ENCODE measurements around the gene NEO1. TPM values are rescaled to one million over a fixed set of nuclear protein-coding genes. Genes with fewer than 3 reads are reported as not detected.

Gene NEO1, protein sequence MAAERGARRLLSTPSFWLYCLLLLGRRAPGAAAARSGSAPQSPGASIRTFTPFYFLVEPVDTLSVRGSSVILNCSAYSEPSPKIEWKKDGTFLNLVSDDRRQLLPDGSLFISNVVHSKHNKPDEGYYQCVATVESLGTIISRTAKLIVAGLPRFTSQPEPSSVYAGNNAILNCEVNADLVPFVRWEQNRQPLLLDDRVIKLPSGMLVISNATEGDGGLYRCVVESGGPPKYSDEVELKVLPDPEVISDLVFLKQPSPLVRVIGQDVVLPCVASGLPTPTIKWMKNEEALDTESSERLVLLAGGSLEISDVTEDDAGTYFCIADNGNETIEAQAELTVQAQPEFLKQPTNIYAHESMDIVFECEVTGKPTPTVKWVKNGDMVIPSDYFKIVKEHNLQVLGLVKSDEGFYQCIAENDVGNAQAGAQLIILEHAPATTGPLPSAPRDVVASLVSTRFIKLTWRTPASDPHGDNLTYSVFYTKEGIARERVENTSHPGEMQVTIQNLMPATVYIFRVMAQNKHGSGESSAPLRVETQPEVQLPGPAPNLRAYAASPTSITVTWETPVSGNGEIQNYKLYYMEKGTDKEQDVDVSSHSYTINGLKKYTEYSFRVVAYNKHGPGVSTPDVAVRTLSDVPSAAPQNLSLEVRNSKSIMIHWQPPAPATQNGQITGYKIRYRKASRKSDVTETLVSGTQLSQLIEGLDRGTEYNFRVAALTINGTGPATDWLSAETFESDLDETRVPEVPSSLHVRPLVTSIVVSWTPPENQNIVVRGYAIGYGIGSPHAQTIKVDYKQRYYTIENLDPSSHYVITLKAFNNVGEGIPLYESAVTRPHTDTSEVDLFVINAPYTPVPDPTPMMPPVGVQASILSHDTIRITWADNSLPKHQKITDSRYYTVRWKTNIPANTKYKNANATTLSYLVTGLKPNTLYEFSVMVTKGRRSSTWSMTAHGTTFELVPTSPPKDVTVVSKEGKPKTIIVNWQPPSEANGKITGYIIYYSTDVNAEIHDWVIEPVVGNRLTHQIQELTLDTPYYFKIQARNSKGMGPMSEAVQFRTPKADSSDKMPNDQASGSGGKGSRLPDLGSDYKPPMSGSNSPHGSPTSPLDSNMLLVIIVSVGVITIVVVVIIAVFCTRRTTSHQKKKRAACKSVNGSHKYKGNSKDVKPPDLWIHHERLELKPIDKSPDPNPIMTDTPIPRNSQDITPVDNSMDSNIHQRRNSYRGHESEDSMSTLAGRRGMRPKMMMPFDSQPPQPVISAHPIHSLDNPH (N-terminal part only)
- total RNA-seq: 2.2 and 44.6 TPM in 2 replicates

- DNase-seq (ENCODE audit: low read depth in 2 of 2): peak; percentile 42 to 64
Measured at GRCh38 chr15:73051807-73052652, at the start of gene NEO1. Gene NEO1, plus strand, starts transcription at chr15:73052463. Its CDS starts 213 bp downstream, at chr15:73052676.

DNA sequence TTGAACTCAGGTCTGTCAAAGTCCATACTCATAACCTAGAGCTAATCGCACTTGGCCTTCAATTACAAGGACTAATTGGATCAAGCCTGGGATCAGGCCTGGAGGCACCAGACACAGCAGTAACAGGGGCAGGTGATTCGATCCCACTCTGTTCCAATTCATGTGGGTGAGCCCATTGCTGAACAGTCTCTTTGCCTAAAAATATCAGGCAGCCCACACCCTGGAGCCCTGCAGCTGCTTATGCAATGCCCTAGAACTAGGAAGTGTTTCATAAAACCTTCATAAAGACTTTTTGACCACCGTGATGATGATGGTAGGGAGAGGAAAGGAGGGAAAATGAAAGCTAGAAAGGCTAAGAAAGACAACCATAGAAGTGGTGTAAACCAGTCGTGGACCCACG lies 47.8 kb upstream of the NEO1 start:
- DNase-seq (ENCODE audit: low read depth in 2 of 2): no peak

DNA sequence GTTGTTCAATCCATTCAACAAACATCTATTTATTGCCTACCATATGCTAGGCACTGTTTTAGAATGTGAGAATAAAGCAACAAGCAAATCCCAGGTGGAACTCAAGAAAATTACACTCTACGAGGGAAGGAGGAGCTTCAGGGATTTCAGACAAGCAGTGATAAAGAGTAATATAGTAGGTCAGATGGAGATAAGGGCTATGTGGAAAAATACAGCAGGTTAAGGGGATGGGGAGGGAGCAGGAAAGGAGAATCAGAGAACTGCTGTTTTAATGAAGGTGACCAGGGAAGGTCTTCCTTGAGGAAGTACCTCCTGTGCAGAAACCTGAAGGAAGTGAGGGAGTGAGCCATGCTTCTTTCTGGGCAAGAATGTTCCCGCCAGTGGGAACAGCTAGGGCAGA lies 47.2 kb upstream of the NEO1 start:
- DNase-seq (ENCODE audit: low read depth in 2 of 2): no peak

GRCh38 chr15:73005446-73005845 lies 46.8 kb upstream of the NEO1 start:
- DNase-seq (ENCODE audit: low read depth in 2 of 2): no peak

GRCh38 chr15:73006523-73006922 lies 45.7 kb upstream of the NEO1 start:
- no peak for DNase-seq (ENCODE audit: low read depth in 2 of 2)

- DNase-seq (ENCODE audit: low read depth in 2 of 2): no peak
Measured at GRCh38 chr15:73009066-73010056, 42.9 kb upstream of the NEO1 start.

GRCh38 chr15:73010154-73011152 lies 41.8 kb upstream of the NEO1 start:
- DNase-seq (ENCODE audit: low read depth in 2 of 2): no peak

GRCh38 chr15:73014904-73015303 lies 37.4 kb upstream of the NEO1 start:
- no peak for DNase-seq (ENCODE audit: low read depth in 2 of 2)

DNA sequence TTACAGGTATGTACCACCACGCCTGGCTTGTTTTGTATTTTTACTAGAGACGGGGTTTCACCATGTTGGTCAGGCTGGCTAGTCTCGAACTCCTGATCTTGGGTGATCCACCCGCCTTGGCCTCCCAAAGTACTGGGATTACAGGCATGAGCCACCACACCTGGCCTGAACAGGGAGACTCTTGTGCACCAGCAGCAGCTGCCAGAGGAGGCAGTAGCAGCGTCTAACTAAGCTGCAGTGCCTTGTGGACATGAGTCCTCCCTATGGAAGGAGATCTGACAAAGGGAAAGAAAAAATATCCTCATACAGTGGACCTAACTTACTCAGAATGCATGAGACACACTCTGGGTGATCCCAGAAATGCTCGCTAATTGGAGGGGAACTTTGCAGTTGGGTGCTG lies 36.8 kb upstream of the NEO1 start:
- no peak for DNase-seq (ENCODE audit: low read depth in 2 of 2)

DNA sequence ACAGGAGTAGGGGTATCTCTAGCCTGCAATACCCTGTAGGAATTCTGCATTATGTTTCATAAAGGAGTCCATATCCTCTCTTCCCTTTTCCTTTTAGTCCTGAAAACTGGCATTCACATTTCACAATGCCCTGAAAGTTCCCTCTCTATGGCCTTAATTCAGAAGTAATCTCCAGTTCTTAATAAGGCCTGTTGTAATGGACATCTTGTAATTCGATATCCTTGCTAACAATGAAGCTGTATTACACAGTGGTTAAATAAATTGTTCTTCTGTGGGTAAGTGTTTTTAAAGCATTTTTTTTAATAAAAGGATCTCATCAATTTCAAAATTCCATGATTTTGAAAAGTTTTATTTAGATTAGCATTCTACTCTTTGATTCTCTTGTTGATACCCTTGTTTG lies 34.3 kb upstream of the NEO1 start:
- no peak for DNase-seq (ENCODE audit: low read depth in 2 of 2)

GRCh38 chr15:73019154-73019553 lies 33.1 kb upstream of the NEO1 start:
- DNase-seq (ENCODE audit: low read depth in 2 of 2): no peak

- no peak for DNase-seq (ENCODE audit: low read depth in 2 of 2)
Measured at GRCh38 chr15:73019601-73020146, 32.6 kb upstream of the NEO1 start.

GRCh38 chr15:73021139-73021621 lies 31.1 kb upstream of the NEO1 start:
- no peak for DNase-seq (ENCODE audit: low read depth in 2 of 2)

- no peak for DNase-seq (ENCODE audit: low read depth in 2 of 2)
Measured at GRCh38 chr15:73022161-73022560, 30.1 kb upstream of the NEO1 start.

GRCh38 chr15:73023071-73023470 lies 29.2 kb upstream of the NEO1 start:
- DNase-seq (ENCODE audit: low read depth in 2 of 2): no peak

- no peak for DNase-seq (ENCODE audit: low read depth in 2 of 2)
Measured at GRCh38 chr15:73024168-73024567, 28.1 kb upstream of the NEO1 start.

DNA sequence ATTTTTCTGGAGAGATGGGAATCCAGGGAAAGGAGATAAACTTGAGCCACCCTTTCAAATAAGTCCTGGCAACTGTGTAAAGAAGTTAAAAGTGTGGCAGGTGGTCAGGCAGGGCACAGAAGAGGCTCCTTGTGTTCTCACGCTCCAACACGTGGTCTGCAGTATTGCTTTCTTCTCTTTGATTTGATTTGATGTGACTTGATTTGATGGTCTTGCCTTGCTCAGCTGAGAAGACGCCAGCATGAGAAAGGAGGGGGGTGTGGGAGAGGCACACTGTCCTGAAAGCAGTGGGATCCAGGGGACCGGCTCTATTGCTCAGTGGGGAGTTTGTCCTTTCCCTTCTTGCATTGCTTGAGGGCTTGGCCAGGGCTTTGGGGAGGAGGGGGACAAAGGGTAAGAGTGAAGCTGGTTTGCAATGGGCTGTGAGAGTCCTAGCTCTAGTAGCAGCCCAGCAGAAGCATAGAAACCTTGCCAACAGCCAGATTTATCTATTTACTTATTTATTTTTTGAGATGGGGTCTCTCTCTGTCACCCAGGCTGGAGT lies 25.7 kb upstream of the NEO1 start:
- no peak for DNase-seq (ENCODE audit: low read depth in 2 of 2)

DNA sequence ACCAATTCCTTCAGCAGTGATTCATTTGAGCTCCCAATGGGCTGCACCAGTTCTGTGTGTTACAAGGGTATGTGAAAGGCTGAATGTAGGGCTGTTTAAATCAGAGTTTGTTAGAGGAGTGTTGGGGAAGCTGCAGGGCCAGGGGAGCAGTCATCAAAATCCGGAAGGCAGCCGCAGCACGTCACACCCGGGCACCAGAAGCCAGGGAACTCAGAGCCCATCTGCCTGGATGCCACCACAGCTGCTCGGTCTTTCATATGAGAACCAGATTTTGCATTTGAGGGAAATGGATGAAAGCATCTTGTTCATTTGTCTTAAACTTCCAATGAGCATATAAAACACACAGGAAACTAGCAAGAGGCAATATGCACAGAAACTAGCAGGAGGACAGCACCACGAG lies 24.2 kb upstream of the NEO1 start:
- no peak for DNase-seq (ENCODE audit: low read depth in 2 of 2)
